ENCODE results near the gene GLIS2.
"Not testable (repeated sequence)": the region's sequence is repeated elsewhere in the genome, so short reads cannot be mapped to it uniquely, and the experiment has no call there.

GLIS2 gene

DNA sequence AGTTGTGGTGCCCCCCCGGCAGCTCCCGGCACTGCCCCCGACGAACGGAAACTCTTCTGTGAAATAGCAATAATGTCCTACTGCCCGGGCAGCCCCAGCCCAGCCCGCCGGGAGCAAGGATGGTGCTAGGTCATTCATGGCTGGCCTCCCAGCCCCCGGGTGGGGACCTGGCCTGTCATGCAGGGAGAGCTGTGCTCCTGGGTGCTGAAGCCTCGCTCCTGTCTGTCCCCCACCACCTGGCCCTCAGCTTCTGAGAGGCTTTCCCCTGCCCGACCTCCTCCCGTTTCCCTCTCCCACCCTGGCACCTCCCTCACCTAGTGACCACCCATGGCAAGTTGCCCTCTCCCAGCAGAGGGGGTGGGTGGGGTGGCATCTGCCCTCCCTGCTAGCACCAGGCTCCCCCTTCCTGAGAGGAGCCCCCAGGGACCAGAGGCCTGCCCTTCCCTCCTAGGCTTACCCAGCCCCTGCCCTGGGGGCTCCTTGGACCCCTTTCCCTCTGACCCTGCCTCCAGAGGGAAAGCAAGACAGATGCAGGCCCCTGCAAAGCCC lies 21.7 kb downstream of the GLIS2 start:
- DNase-seq = no peak

DNA sequence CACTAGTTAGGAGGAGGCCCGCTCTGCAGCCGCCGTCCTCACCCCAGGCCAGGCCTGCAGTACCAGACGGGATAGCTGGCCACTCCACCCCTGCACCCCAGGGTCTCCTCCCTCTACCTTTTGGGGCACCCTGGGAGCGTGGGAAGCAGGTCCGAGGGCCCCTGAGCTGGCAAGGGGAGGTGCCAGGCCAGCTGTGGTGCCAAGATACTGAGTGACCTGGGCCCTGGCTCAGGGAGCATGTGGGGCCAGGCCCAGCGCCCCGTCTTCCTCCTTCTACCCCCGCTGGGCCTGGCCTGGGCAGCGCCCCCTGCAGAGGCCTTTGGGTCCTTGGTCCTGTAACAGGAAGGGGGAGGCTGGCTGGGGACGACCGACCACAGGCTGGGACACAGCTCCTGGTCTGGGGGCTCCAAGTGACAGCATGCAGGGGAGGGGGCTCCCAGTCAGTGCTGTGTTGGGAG lies 22.3 kb downstream of the GLIS2 start:
- DNase-seq = no peak

DNA sequence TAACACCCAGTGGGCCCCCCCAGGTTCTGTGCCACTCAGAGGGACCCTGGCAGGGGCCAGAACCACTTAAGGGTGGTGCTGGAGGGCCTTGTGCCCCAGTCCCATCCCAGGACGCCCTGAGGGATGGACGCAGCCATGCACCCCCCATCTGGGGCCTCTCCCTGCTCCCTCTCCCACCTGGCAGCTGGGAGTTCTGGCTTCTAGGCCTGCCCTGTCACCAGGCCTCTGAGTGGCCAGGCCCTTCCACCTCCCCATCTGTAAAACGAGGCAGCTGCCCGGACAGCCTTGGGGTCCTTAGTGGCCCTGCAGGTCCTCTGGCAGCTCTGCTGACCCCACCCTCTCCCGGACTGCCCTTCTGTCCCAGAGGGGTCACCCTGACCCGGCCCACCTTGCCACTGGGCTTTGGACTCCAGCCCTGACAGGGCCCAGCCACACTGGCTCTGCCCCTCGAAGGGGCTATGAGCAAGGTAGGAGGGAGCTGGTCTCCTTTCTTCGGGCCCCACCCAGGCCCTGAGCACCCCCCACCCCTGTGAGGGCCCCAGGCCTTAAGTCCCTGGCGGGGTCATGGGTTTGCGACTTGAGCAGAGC lies 22.9 kb downstream of the GLIS2 start:
- DNase-seq = no peak

DNA sequence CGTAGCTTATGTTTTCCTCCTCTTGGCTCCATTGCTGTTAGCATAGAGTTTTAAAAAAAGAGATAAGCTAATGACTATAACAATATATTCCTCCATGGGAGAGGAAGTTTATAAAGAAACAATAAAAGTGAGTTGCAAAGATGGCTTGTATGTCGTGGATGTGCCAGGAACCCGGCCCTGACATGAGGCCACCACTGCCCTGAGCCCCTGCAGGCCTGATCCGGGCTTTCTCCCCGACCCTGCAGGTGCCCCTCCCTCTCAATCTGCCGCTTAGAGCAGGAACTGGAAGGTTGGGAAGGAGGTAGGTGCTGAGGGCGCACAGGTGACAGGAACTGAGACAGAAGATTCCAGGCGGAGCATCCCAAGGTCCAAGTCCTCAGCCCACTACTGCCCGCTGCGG lies 23.6 kb downstream of the GLIS2 start:
- DNase-seq = no peak

DNA sequence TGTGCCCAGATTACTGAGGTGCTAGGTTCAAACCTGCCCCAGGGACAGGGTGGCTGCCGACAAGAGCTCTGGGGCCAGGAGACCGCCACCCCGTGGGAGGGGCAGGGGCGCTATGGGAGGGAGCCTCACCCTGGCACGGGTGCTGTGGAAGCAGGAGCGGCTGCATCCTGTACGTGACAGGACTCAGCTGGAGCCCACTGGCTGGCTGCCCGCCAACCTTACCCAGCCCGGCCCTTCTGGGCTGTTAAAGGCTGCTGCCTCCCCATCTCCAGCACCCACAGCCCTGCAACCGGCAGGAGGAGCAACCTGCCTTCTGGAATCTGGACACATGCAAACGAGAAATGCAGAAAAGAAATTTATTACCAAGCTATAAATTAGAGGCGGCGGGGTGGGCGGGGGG lies 24.0 kb downstream of the GLIS2 start:
- no peak for DNase-seq

DNA sequence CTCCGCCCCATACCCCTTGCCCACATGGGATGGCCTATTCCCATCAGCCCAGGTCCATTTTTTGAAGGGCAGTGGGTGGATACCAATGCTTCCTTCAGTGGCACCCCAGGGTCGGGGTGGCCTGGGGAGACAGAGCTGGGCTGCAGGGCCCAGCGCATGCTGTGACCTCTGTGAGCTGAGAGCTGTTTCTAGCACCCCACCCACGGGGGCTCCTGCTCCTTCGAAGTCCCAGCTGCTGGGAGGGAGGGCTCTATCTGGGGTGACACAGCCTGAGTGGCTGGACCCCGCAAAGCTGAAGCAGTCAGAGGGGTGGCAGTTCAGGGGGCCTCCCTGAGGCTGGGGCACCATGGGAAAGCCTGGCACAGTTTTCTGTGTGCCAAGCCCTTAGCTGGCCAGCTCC lies 24.6 kb downstream of the GLIS2 start:
- no peak for DNase-seq

DNA sequence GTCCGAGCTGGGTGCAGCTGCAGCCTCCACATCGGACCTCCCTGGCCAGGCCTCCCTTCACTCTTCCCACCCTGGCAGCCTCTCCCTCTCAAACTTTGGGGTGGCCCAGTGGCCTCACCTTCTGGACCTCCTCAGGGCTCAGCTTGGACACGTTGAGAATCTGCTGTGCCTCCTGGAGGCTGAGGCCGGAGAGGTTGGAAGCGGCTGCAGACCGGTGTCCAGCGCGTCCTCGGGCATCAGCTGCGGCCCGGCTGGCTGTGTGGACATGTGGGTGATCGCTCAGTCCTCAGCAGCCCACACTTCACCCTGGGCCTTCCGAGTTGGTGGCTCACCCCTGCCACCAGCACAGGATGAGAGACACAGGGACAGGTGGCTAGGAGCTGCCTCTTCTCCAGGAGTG lies 25.4 kb downstream of the GLIS2 start:
- DNase-seq = no peak

DNA sequence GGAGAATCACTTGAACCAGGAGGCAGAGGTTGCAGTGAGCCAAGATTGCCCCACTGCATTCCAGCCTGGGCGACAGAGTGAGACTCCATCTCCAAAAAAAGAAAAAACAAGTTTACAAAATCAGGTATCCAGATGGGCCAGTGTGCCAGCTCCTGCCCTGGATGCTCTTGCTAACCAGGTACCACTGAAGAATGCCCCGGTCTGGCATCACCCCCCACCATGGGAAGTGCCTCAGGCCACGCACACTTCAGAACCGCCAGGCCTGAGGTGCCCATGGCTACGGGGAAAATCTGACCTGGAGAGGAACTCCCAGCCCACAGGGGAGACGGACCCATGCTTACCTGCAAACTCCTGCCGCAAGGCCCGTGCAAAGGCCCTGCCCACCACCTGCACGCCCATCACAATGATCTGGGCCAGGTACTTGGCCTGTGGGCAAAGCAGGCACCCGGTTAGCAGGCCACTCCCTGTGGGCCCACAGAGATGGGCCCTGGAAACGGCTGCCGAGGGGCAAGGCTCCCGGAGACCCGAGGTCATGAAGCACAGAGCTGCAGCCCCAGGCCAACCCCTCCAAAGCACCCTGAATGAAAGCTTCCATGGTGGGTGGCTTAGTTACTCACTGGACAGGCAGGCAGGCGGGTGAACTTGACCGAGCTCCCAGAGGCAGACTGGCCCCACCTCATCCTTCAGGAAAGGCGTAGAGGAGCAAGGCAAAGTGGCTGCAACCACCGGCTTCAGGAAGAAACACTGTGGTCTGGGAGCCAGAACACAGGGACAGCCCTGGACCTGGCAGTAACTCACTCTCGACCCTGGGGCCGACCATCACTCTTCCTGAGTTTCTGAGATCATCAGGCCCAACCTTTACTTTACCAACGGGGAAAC lies 27.2 kb downstream of the GLIS2 start:
- DNase-seq = no peak

DNA sequence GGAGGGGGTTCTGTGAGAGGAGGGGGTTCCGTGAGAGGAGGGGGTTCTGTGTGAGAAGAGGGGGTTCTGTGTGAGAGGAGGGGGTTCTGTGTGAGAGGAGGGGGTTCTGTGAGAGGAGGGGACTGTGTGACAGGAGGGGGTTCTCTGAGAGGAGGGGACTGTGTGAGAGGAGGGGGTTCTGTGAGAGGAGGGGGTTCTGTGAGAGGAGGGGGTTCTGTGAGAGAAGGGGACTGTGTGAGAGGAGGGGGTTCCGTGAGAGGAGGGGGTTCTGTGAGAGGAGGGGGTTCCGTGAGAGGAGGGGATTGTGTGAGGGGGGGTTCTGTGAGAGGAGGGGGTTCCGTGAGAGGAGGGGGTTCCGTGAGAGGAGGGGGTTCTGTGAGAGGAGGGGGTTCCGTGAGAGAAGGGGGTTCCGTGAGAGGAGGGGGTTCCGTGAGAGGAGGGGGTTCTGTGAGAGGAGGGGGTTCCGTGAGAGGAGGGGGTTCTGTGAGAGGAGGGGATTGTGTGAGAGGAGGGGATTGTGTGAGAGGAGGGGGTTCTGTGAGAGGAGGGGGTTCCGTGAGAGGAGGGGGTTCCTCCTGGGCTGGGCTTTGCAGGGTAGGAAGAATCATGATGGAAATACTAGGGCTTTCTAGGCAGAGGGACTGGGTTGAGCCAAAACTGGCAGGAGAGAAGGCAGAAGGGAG lies 28.6 kb downstream of the GLIS2 start:
- not testable (repeated sequence) for DNase-seq

DNA sequence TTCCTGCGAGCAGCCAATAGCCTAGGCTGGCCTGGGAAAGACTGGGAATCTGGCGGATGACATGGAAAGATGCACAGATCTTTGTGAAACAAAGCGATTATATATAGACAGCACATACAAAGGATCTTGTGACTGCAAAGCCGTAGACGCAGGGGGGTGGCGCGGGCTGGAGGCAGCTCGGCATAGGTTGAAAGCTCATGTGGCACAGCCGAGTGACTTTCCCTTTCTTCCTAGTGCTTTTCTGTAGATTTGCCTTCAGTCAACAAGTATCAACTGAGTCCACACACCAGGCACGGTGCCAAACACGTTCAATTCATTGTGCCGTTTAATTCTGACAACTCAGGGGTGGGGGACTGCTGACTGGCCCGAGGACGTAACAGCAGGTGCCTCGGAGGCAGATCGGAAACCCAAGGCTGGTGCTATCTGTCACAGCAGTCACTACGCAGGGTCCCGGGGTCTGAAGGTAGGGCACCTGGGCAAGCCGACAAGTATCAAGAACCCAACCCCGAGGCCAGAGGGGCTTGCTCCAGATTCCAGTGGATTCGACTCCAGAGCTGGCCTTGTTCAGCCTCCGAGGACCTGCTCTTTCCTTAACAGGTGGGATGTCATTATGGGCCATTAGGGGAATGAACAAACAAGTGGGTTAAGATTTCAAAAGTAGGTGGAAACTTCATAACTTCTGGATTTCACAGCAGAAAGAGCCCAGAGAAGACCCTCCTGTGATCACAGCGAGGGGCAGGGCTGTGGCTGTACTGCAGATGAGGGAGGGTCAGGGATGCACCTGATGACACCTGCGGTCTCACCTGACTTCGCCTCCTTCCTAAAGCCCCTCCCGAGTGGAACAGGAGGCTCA lies 29.3 kb downstream of the GLIS2 start:
- DNase-seq = no peak

DNA sequence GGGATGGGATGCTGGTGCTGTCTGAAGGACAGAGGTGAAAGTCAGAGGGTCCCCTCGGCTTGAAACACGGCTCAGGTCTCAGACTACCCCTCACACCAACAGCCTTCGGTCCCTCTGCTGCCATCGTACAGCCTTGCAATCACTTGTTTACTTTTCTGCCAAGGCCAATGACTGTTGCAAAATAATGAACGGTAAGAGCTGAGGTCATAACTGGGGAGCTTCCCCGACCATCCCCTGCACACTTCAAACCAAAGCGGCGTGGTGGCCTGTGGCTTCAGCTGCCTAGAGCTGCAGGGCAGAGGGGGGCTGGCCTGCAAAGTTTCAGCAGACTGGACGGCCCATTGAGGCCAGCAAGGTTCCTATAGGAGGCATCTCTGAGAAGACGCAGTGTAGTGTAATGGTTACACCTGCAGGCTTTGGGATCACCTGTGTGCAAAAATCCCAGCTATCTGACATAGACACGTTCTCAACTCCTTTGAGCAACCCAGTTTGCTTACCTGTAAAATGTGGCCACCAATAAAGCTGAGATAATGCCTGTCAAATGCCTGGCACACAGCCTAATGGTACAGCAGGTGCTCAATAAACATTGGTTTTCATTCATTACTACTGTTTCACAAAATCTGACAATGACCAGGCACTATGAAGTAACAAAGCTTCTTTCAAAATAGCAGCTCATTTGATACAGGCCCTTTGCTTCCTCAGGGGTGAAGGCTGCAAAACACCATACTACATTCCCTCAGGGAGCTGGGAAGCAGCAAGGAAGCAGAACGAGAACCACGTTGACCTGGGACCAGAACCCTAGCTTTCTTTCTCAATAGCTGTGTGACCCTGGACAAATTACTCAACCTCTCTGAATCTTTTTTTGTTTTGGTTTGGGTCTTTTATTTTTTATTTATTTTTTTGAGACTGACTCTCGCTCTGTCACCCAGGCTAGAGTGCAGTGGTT lies 30.2 kb downstream of the GLIS2 start:
- DNase-seq = no peak

DNA sequence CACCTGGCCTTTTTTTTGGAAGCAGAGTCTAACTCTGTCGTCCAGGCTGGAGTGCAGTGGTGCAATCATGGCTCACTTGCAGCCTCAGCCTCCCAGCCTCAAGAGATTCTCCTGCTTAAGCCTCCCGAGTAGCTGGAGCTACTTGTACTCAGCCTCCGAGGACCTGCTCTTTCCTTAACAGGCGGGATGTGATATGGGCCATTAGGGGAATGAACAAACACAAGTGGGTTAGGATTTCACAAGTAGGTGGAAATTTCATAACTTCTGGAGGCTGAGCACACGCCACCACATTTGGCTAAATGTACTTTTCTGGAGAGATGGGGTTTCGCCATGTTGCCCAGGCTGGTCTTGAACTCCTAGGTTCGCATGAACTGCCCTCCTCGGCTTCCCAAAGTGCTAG lies 31.1 kb downstream of the GLIS2 start:
- DNase-seq = no peak

DNA sequence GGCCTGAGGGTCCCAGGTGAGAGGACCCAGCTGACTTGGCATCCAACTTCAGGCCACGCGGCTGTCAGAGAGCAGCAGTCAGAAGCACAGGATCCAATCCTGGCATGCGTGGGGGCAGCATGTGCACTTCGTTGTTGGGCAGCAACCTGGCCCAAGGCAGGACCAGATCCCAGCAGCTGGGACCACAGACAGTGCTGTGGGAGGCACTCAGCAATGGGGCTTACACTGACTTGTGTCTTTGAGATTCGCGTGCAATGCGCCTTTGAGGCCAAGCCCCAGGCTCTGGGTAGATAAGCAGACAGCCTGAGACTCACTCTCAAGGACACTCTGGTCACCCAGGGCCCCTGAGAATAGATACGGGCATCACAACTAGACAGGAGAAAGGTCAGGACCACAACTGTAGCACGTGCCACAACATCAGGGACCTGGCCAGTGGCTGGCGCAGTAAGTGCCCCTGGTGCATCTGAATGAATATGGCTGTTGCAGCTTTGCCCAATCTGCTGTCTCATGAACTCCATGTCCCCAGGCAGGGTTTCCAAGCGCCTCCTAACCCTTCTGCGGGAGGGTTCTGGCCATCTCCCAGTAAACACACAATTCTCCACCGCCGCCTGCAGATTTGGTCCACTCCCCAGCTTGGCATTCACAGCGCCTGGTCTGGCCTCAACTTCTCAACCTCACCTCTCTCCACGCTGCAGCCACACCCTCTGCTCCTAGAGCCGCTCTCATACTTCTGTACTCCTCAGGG lies 32.1 kb downstream of the GLIS2 start:
- no peak for DNase-seq

DNA sequence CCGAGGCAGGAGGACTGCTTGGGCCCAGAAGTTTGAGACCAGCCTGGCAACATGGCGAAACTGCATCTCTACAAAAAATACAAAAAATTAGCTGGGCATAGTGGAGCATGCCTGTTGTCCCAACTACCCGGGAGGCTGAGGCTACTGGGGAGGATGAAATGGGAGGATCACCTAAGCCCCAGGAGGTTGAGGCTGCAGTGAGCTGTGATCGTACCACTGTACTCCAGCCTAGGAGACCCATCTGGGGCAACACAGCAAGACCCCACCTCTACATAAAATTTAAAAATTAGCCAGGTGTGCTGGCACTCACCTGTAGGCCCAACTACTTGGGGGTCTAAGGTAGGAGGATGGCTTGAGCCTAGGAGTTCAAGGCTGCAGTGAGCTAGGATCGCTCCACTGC lies 33.5 kb downstream of the GLIS2 start:
- DNase-seq = no peak

DNA sequence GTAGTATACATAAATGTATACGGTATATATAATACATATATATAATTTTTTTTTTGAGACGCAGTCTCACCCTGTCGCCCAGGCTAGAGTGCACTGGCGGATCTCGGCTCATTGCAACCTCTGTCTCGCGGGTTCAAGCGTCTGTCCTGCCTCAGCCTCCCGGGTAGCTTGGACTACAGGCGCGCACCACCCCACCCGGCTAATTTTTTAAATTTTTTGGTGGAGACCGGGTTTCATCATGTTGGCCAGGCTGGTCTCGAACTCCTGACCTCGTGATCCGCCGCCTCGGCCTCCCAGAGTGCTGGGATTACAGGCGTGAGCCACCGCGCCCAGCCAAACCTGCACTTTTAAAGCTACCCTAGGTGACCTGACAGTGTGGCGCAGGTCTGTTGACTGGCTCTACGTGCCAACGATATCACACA lies 34.5 kb downstream of the GLIS2 start:
- no peak for DNase-seq

DNA sequence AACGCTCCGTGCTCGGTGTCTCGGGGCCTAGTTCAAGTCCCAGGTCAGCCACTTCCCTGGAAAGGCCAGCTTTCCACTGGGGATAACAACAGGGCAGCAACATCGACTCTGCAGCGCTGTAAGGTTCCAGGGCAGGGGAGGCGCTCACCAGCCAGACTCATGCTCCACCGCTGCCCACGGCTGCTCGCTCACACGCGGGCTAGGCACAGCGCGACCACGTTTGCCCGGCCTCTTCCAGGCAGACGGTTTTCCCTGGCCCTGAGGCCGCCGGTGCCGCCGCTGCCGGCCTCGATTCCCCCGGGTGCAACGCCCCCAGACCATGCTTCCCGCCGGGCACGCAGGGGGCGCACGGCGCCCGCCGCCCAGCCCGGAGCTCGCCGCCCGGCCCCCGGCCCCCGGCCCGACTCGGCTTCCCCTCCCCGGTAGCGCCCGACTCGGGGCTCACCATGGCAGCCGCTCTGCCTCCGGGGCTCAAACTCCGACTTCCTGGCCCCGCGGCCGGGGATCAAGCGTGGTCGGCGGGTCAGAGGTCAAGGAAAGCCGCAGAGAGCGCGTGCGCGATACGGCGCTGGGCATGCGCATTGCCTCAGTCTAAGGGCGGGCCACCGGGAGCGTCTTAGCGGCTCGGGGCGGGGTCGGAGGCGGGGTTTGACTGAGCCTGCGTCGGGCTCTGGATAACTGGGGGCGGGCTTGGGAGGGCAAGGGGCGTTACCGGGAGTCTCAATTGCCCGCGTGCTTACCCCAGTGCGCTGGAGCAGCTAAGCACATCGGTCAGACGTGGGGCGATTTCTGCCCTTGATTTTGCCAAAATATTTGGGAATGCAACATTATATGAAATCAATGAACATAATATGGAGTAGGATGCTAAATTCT lies 35.2 kb downstream of the GLIS2 start, which contains the start of gene PAM16:
PAM16 (minus strand) TSS at position 535 of the 873 bp plus-strand sequence; CDS start at position 448, 87 bp downstream.
- peak; percentile 98 for DNase-seq

DNA sequence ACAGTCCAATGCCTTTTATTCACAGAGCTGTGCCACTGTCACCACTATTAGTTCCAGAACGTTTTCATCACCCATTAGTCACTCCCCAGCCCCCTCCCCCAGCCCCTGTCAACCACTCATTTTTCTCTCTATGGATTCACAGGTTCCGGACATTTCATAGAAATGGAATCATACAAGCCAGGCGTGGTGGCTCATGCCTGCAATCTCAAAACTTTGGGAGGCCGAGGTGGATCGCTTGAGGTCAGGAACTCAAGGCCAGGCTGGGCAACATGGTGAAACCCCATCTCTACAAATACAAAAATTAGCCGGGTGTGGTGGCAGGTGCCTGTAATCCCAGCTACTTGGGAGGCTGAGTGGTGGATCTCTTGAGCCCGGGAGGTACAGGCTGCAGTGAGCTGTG lies 36.0 kb downstream of the GLIS2 start:
- DNase-seq = no peak

DNA sequence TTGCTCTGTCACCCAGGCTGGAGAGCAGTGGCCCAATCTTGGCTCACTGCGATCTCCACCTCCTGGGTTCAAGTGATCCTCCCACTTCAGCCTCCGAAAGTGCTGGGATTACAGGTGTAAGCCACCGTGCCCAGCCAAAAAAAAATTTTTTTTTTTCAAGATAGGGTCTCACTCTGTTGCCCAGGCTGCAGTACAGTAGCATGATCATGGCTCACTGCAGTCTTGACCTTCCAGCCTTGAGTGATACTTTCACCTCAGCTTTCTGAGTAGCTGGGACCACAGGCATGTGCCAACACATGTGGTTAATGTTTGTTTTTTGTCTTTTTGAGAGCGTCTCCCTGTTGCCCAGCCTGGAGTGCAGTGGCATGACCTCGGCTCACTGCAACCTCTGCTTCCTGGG lies 37.0 kb downstream of the GLIS2 start:
- DNase-seq = no peak

DNA sequence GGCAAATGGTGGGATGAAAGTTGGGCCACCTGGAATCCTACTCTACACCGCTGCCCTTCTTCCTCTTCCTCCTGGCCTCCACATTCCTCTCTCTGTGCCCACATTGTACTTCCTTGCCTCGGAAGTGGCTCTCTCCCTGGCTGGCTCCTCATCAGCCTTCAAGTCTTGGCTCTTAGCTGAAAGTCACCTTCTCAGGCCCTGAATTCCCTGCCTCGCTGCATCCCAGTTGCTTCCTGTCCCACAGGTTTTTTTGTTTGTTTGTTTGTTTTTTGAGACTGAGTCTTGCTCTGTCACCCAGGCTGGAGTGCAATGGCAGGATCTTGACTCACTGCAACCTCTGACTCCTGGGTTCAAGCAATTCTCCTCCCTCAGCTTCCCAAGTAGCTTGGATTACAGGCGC lies 37.8 kb downstream of the GLIS2 start:
- DNase-seq = no peak

Data from activated T-cell treated with anti-CD3 and anti-CD28 coated beads, Interleukin-2, amount 50 U/mL, for 1 hour (primary cell).